Osteocyte (in vitro differentiated cells): ENCODE results near the gene LYVE1. TPM values are rescaled to one million over a fixed set of nuclear protein-coding genes. Genes with fewer than 3 reads are reported as not detected.

Experiments used
- DNase-seq: peaks from one replicate; pipeline ENCODE4 v3.0.0; 2021; ENCODE audit warnings: mixed read lengths; ENCODE audit not compliant: unreplicated experiment; ENCODE audit errors: extremely low spot score
- H3K27ac Mint-ChIP-seq: one replicate; pipeline ENCODE4 v1.8.0; 2021; ENCODE audit warnings: mild to moderate bottlenecking, mixed read lengths; ENCODE audit not compliant: unreplicated experiment
- H3K27me3 Mint-ChIP-seq: one replicate; pipeline ENCODE4 v1.8.0; 2021; ENCODE audit warnings: mixed read lengths; ENCODE audit not compliant: unreplicated experiment
- H3K36me3 Mint-ChIP-seq: one replicate; pipeline ENCODE4 v1.8.0; 2021; ENCODE audit warnings: mixed read lengths; ENCODE audit not compliant: unreplicated experiment
- H3K4me1 Mint-ChIP-seq: one replicate; pipeline ENCODE4 v1.8.0; 2021; ENCODE audit warnings: mixed read lengths; ENCODE audit not compliant: unreplicated experiment
- H3K4me3 Mint-ChIP-seq: one replicate; pipeline ENCODE4 v1.8.0; 2021; ENCODE audit warnings: mild to moderate bottlenecking, moderate library complexity, mixed read lengths; ENCODE audit not compliant: unreplicated experiment
- H3K9me3 Mint-ChIP-seq: one replicate; pipeline ENCODE4 v1.8.0; 2021; ENCODE audit warnings: mixed read lengths; ENCODE audit not compliant: unreplicated experiment
- total RNA-seq: library from RNA; stranded (reverse); gene quantifications from 2 replicates; pipeline ENCODE4 v1.2.1, GENCODE V29; 2021
- TF ChIP-seq, protein P1 (sequence below): fragments of 200-600 bp; sonication (generic); IDR thresholded peaks from 2 replicates; pipeline ENCODE4 v1.5.0; 2021; ENCODE audit warnings: antibody characterized with exemption, mild to moderate bottlenecking, moderate library complexity

Gene LYVE1
- total RNA-seq, 1 donor from 2014 or later, result 1.5 TPM

DNA sequence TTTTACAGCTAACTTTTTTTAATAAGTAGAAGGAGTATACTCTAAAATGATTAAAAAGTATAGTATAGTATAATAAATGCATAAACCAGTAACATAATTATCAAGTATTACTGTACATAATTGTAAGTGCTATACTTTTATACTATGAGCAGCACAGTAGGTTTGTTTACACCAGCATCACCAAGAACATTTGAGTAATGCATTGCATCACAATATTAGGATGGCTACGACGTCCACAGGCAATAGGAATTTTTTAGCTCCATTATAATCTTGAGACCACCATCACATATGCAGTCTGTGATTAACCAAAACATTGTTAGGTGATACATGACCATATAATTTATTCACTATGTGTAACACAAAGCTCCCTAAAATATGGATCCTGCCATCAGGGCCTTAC lies 47.9 kb downstream of the LYVE1 start:
- Mint-ChIP-seq H3K9me3 (no peaks in the 10 kb centered on the region), H3K4me3 (no peak overlapping the region), H3K27ac (no peak overlapping the region), H3K4me1 (peaks cover 15% of the 10 kb centered on the region), H3K27me3 (no peaks in the 10 kb centered on the region), H3K36me3 (peaks cover 45% of the 10 kb centered on the region)
- DNase-seq, result no peak
- TF ChIP-seq, protein P1, sequence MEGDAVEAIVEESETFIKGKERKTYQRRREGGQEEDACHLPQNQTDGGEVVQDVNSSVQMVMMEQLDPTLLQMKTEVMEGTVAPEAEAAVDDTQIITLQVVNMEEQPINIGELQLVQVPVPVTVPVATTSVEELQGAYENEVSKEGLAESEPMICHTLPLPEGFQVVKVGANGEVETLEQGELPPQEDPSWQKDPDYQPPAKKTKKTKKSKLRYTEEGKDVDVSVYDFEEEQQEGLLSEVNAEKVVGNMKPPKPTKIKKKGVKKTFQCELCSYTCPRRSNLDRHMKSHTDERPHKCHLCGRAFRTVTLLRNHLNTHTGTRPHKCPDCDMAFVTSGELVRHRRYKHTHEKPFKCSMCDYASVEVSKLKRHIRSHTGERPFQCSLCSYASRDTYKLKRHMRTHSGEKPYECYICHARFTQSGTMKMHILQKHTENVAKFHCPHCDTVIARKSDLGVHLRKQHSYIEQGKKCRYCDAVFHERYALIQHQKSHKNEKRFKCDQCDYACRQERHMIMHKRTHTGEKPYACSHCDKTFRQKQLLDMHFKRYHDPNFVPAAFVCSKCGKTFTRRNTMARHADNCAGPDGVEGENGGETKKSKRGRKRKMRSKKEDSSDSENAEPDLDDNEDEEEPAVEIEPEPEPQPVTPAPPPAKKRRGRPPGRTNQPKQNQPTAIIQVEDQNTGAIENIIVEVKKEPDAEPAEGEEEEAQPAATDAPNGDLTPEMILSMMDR, result no peak

DNA sequence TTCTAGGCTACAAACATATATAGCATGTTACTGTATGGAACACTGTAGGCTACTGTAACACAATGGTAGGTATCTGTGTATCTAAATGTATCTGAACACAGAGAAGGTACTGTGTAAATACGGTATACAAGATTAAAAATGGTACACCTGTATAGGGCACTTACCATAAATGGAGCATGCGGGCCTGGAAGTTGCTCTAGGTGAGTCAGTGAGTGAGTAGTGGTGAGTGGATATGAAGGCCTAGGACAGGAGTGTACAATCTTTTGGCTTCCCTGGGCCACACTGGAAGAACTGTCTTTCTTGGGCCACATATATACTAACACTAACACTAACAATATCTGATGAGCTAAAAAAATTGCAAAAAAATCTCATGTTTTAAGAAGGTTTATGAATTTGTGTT lies 48.8 kb downstream of the LYVE1 start:
- Mint-ChIP-seq H3K36me3 (peaks cover 38% of the 10 kb centered on the region), H3K4me1 (peaks cover 23% of the 10 kb centered on the region), H3K4me3 (no peak overlapping the region), H3K27ac (no peak overlapping the region), H3K9me3 (no peaks in the 10 kb centered on the region), H3K27me3 (no peaks in the 10 kb centered on the region)
- no peak for DNase-seq
- TF ChIP-seq, protein P1, result no peak

DNA sequence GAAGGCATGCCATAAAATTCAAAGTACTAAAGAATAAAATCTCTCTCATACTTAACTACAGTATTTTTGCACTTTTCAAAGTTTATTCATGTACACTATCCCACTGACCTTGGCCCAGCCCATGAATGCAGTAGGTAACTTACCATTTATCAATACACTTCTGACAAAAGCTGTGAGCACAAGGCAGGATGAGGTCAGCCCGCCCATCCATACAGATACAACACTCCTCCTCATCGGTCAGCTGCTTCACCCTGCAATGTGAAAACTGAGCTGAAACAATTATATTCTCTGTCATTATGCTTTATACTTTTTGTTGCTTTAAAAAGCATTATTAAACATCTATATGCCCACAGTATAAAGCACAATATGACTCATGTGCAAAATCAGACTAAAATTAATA lies 49.6 kb downstream of the LYVE1 start:
- Mint-ChIP-seq H3K9me3 (no peaks in the 10 kb centered on the region), H3K4me1 (peaks cover 30% of the 10 kb centered on the region), H3K36me3 (peaks cover 35% of the 10 kb centered on the region), H3K4me3 (no peak overlapping the region), H3K27me3 (no peaks in the 10 kb centered on the region), H3K27ac (no peak overlapping the region)
- DNase-seq, result no peak
- TF ChIP-seq, protein P1, result no peak

DNA sequence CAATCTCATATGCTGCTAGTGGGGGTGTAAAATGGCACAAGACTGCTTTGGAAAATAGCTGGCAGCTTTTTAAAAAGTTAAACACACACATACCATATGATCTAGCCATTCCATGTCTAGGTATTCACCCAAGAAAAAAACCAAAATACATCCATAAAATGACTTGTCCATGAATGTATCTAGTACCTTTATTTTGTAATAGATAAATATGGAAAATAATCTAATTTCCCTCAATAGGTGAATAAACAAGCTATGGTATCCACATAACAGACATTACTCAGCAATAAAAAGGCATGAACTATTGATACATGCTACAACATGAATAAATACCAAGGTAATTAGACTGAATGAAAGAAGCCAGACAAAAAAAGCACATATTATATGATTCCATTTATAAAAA lies 50.3 kb downstream of the LYVE1 start:
- no peak for DNase-seq
- H3K36me3 Mint-ChIP-seq, result peaks cover 30% of the 10 kb centered on the region
- TF ChIP-seq, protein P1, result no peak
- no peaks in the 10 kb centered on the region for H3K9me3 Mint-ChIP-seq
- H3K27ac Mint-ChIP-seq, result no peak overlapping the region
- H3K4me3 Mint-ChIP-seq, result no peak overlapping the region
- peaks cover 30% of the 10 kb centered on the region for H3K4me1 Mint-ChIP-seq
- no peaks in the 10 kb centered on the region for H3K27me3 Mint-ChIP-seq

DNA sequence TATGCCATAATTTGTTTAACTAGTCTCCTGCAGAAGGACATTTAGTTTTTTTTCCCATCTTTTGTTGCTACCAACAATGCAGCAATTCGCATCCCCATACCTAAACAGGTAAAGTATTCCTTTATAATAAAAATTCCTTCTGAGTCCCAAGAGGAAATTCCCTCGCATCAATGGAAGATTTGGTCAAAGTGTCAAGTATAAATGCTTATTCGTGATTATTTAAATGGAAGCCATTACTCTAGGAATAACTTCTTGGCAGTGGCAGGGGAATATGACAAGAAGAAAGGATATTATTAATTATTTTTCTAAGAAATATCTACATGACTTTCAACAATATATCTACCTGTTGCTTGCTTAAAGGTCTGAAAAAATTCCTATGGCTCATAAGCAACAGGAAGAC lies 53.0 kb downstream of the LYVE1 start:
- Mint-ChIP-seq H3K36me3 (peaks cover 27% of the 10 kb centered on the region), H3K27me3 (no peaks in the 10 kb centered on the region), H3K9me3 (no peaks in the 10 kb centered on the region), H3K4me1 (peaks cover 34% of the 10 kb centered on the region), H3K4me3 (no peak overlapping the region), H3K27ac (peak overlapping the region; percentile 39)
- TF ChIP-seq, protein P1, result no peak
- no peak for DNase-seq
